HL-60 (cell line): ENCODE data around the gene FLAD1.

Experiments used
- DNase-seq, 2 experiments: peaks; one replicate each; pipeline ENCODE4 v3.0.0-alpha.2; 2010 to 2020; ENCODE audit warnings: low read depth in 1 of 2, low spot score in 1 of 2
- H3K27ac ChIP-seq: fragments of 250-450 bp; sonication (Bioruptor Pico); replicated peaks from 2 replicates; pipeline ENCODE4 v1.5.1; 2020; ENCODE audit warnings: mild to moderate bottlenecking, moderate library complexity
- H3K27me3 ChIP-seq: fragments of 250-450 bp; sonication (Bioruptor Pico); 2 replicates; pipeline ENCODE4 v1.5.1; 2021; ENCODE audit warnings: mild to moderate bottlenecking, moderate library complexity; ENCODE audit not compliant: insufficient read depth, poor library complexity, severe bottlenecking
- H3K4me3 ChIP-seq: replicated peaks from 2 replicates; pipeline ENCODE4 v1.5.1; 2011; ENCODE audit warnings: mild to moderate bottlenecking, control low read depth, low read length; ENCODE audit not compliant: insufficient read depth
- CTCF ChIP-seq: IDR thresholded peaks from one replicate; pipeline ENCODE4 v1.5.1; 2011; ENCODE audit warnings: low read length, control low read depth, inconsistent platforms; ENCODE audit not compliant: insufficient read depth
- GABPA ChIP-seq: IDR thresholded peaks from 2 replicates; pipeline ENCODE4 v1.6.1; 2012; ENCODE audit warnings: low read depth
- POLR2AphosphoS5 ChIP-seq: IDR thresholded peaks from 2 replicates; pipeline ENCODE4 v1.6.1; 2012; ENCODE audit warnings: low read depth
- REST ChIP-seq: IDR thresholded peaks from 2 replicates; pipeline ENCODE4 v1.6.1; 2012; ENCODE audit warnings: low read depth; ENCODE audit not compliant: insufficient replicate concordance
- SPI1 ChIP-seq: IDR thresholded peaks from 2 replicates; pipeline ENCODE4 v1.6.1; 2012; ENCODE audit warnings: low read depth, mild to moderate bottlenecking, borderline replicate concordance

Gene FLAD1

GRCh38 chr1:155004352-155005075 lies 21.4 kb downstream of the FLAD1 start:
- no peak for TF ChIP-seq SPI1
- no peak; the same call in 1 of the 2 replicates for TF ChIP-seq POLR2AphosphoS5
- no peak for TF ChIP-seq REST
- TF ChIP-seq CTCF, result no peak
- TF ChIP-seq GABPA, result no peak
- Histone ChIP-seq H3K27ac (peak overlapping the region; percentile 94), H3K27me3 (no peaks in the 10 kb centered on the region), H3K4me3 (peak overlapping the region; percentile 72)
- DNase-seq, result peak in 1 of 2 experiments; percentile 71

GRCh38 chr1:155005076-155006011 lies 22.2 kb downstream of the FLAD1 start:
- Histone ChIP-seq H3K27ac (peak overlapping the region; percentile 94), H3K27me3 (no peaks in the 10 kb centered on the region), H3K4me3 (peak overlapping the region; percentile 72)
- no peak for TF ChIP-seq CTCF
- TF ChIP-seq GABPA, result no peak
- no peak for TF ChIP-seq SPI1
- TF ChIP-seq REST, result no peak
- TF ChIP-seq POLR2AphosphoS5, result no peak
- peak; percentile 76 to 81 for DNase-seq

GRCh38 chr1:155006601-155007101 lies 23.5 kb downstream of the FLAD1 start:
- no peak for TF ChIP-seq GABPA
- peak; percentile 43; the same call in 1 of the 2 replicates for TF ChIP-seq POLR2AphosphoS5
- TF ChIP-seq CTCF, result no peak
- TF ChIP-seq SPI1, result peak; percentile 26; the same call in 1 of the 2 replicates
- Histone ChIP-seq H3K27ac (peak overlapping the region; percentile 94), H3K4me3 (no peak overlapping the region; the same call in none of the 2 replicates), H3K27me3 (no peaks in the 10 kb centered on the region)
- peak; percentile 64 to 90 for DNase-seq
